ENCODE results near the gene ZNF609.

ZNF609 gene

GRCh38 chr15:64507293-64507802 lies 47.0 kb downstream of the ZNF609 start:
- DNase-seq, result peak; percentile 67

- no peak for DNase-seq
Observed at GRCh38 chr15:64507845-64508244, 47.5 kb downstream of the ZNF609 start.

- DNase-seq, result no peak
Observed at GRCh38 chr15:64513823-64514222, 53.4 kb downstream of the ZNF609 start.

- DNase-seq, result no peak
Observed at GRCh38 chr15:64515196-64515595, 54.8 kb downstream of the ZNF609 start.

GRCh38 chr15:64515825-64516224 lies 55.4 kb downstream of the ZNF609 start:
- no peak for DNase-seq

GRCh38 chr15:64519897-64520296 lies 59.5 kb downstream of the ZNF609 start:
- no peak for DNase-seq

- DNase-seq, result no peak
Observed at GRCh38 chr15:64521201-64521600, 60.8 kb downstream of the ZNF609 start.

- no peak for DNase-seq
Observed at GRCh38 chr15:64521726-64522164, 61.4 kb downstream of the ZNF609 start.

- DNase-seq, result no peak
Observed at GRCh38 chr15:64522226-64522823, 61.9 kb downstream of the ZNF609 start.

GRCh38 chr15:64523240-64523639 lies 62.9 kb downstream of the ZNF609 start:
- no peak for DNase-seq

- DNase-seq, result no peak
Observed at GRCh38 chr15:64524778-64525177, 64.4 kb downstream of the ZNF609 start.

GRCh38 chr15:64525828-64526530 lies 65.6 kb downstream of the ZNF609 start:
- no peak for DNase-seq

GRCh38 chr15:64527263-64527984 lies 67.0 kb downstream of the ZNF609 start:
- DNase-seq, result no peak

GRCh38 chr15:64528871-64529270 lies 68.5 kb downstream of the ZNF609 start:
- no peak for DNase-seq

- DNase-seq, result no peak
Observed at GRCh38 chr15:64530472-64530871, 70.1 kb downstream of the ZNF609 start.

- DNase-seq, result no peak
Observed at GRCh38 chr15:64530918-64531317, 70.5 kb downstream of the ZNF609 start.

GRCh38 chr15:64532521-64533315 lies 72.3 kb downstream of the ZNF609 start:
- no peak for DNase-seq

GRCh38 chr15:64535460-64536243 lies 75.3 kb downstream of the ZNF609 start:
- DNase-seq, result no peak

- DNase-seq, result no peak
Observed at GRCh38 chr15:64536244-64536836, 76.0 kb downstream of the ZNF609 start.

GRCh38 chr15:64542091-64542490 lies 81.7 kb downstream of the ZNF609 start:
- DNase-seq, result no peak

- no peak for DNase-seq
Observed at GRCh38 chr15:64544450-64544849, 84.1 kb downstream of the ZNF609 start.

- DNase-seq, result no peak
Observed at GRCh38 chr15:64547275-64547674, 86.9 kb downstream of the ZNF609 start.
